ENCODE measurements around the gene COX8A.
"Not testable (repeated sequence)": the region's sequence is repeated elsewhere in the genome, so short reads cannot be mapped to it uniquely, and the experiment has no call there.

Gene COX8A

GRCh38 chr11:63969461-63969860, 5.0 kb upstream of the COX8A start:
- DNase-seq (ENCODE audit: low read depth), result no peak
- TF ChIP-seq, protein P1, sequence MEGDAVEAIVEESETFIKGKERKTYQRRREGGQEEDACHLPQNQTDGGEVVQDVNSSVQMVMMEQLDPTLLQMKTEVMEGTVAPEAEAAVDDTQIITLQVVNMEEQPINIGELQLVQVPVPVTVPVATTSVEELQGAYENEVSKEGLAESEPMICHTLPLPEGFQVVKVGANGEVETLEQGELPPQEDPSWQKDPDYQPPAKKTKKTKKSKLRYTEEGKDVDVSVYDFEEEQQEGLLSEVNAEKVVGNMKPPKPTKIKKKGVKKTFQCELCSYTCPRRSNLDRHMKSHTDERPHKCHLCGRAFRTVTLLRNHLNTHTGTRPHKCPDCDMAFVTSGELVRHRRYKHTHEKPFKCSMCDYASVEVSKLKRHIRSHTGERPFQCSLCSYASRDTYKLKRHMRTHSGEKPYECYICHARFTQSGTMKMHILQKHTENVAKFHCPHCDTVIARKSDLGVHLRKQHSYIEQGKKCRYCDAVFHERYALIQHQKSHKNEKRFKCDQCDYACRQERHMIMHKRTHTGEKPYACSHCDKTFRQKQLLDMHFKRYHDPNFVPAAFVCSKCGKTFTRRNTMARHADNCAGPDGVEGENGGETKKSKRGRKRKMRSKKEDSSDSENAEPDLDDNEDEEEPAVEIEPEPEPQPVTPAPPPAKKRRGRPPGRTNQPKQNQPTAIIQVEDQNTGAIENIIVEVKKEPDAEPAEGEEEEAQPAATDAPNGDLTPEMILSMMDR (IDR thresholded peaks at IDR 0.05; ENCODE audit: low read length, missing control alignments), result no peak
- H3K4me3 ChIP-seq (replicated peaks; ENCODE audit: low read depth, low read length), result no peak overlapping the region

DNA sequence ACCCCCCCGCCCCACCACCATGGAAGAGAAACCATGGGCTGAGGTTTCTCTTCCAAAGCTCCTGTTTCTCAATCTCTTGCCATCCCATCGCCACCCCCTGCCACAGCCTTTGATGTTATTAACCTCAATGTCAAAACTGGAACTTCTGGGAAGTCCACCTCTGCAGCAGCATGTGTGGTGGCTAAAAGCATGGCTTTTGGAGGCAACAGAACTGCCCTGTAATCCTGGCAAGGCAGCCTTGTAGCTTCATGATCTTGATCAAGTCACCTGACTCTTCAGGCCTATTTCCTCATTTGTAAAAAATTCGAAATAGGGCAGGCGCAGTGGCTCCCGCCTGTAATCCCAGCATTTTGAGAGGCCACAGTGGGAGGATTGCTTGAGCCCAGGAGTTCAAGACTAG, 3.5 kb upstream of the COX8A start:
- TF ChIP-seq, protein P1 (IDR thresholded peaks at IDR 0.05; ENCODE audit: low read length, missing control alignments), result no peak
- DNase-seq (ENCODE audit: low read depth), result no peak
- no peak overlapping the region for H3K4me3 ChIP-seq (replicated peaks; ENCODE audit: low read depth, low read length)

DNA sequence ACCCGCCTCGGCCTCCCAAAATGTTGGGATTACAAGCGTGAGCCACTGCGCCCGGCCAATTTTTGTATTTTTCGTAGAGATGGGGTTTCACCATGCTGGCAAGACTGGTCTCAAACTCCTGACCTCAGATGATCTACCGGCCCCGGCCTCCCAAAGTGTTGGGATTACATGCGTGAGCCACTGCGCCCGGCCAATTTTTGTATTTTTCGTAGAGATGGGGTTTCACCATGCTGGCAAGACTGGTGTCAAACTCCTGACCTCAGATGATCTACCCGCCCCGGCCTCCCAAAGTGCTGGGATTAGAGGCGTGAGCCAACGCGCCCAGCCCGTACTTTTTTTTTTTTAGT, 535 bp upstream of the COX8A start:
- DNase-seq (ENCODE audit: low read depth), result not testable (repeated sequence)

GRCh38 chr11:63978551-63979239, 4.3 kb downstream of the COX8A start:
- TF ChIP-seq, protein P1 (IDR thresholded peaks at IDR 0.05; ENCODE audit: low read length, missing control alignments), result no peak
- no peak overlapping the region for H3K4me3 ChIP-seq (replicated peaks; ENCODE audit: low read depth, low read length)
- no peak for DNase-seq (ENCODE audit: low read depth)

More for the DNA sequence above, 535 bp upstream of the COX8A start:
- H3K4me3 ChIP-seq (replicated peaks; ENCODE audit: low read depth, low read length), result peak overlapping the region; percentile 10

DNA sequence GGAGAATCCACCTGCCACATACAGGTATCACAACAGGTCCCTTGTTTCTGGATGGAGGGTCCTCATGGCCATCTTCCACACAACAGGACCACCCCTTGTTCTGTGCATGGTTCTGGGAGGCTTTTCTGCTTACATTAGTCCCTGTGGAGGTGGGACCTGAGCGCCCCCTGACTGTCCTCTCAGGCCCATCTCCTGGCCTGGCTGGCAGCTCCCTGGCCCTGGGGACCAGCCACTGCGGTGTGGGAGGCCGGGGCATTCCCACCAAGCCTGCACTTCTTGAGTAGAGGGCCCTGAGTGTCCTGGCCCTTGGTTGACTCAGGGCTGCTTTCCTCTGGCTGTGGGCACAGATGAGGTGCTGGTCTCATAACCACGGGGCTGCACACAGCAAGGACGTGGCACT, 5.0 kb downstream of the COX8A start:
- no peak overlapping the region for H3K4me3 ChIP-seq (replicated peaks; ENCODE audit: low read depth, low read length)
- TF ChIP-seq, protein P1 (IDR thresholded peaks at IDR 0.05; ENCODE audit: low read length, missing control alignments), result no peak
- no peak for DNase-seq (ENCODE audit: low read depth)

GRCh38 chr11:63985812-63986155, 11.4 kb downstream of the COX8A start:
- TF ChIP-seq, protein P1 (IDR thresholded peaks at IDR 0.05; ENCODE audit: low read length, missing control alignments), result no peak
- H3K4me3 ChIP-seq (replicated peaks; ENCODE audit: low read depth, low read length), result peak overlapping the region; percentile 89
- DNase-seq (ENCODE audit: low read depth), result no peak

- DNase-seq (ENCODE audit: low read depth), result peak; percentile 89
- TF ChIP-seq, protein P1 (IDR thresholded peaks at IDR 0.05; ENCODE audit: low read length, missing control alignments), result no peak
- peak within 1 kb of the TSS; percentile 89 for H3K4me3 ChIP-seq (replicated peaks; ENCODE audit: low read depth, low read length)
These were observed 11.9 kb downstream of the COX8A start, which contains the start of gene OTUB1 for GRCh38 chr11:63986156-63986931. OTUB1 (plus strand) TSS chr11:63986438; CDS start chr11:63986457, 19 bp downstream.
